Measurements from ENCODE around the gene PIBF1.
"Not testable (repeated sequence)": the region's sequence is repeated elsewhere in the genome, so short reads cannot be mapped to it uniquely, and the experiment has no call there.

Gene PIBF1

GRCh38 chr13:72853000-72853399, 71.1 kb downstream of the PIBF1 start:
- H3K9me3 ChIP-seq (ENCODE audit: control insufficient read depth, low read length), result no peaks in the 10 kb centered on the region
- H3K4me3 ChIP-seq (ENCODE audit: extremely low read depth, insufficient read depth, low read length, poor library complexity, severe bottlenecking), result no peak overlapping the region
- WGBS, 2 experiments (ENCODE audit: insufficient coverage in 2 of 2), result 88 to 90% methylated on average over 1 of the region's 1 CpG
- no peak overlapping the region for H3K27ac ChIP-seq (ENCODE audit: low read depth, low read length, severe bottlenecking)
- no peaks in the 10 kb centered on the region for H3K4me1 ChIP-seq (ENCODE audit: control insufficient read depth, insufficient read depth, low read length, poor library complexity, severe bottlenecking)
- H3K36me3 ChIP-seq (ENCODE audit: control insufficient read depth, insufficient read depth, low read length), result peaks cover 28% of the 10 kb centered on the region

DNA sequence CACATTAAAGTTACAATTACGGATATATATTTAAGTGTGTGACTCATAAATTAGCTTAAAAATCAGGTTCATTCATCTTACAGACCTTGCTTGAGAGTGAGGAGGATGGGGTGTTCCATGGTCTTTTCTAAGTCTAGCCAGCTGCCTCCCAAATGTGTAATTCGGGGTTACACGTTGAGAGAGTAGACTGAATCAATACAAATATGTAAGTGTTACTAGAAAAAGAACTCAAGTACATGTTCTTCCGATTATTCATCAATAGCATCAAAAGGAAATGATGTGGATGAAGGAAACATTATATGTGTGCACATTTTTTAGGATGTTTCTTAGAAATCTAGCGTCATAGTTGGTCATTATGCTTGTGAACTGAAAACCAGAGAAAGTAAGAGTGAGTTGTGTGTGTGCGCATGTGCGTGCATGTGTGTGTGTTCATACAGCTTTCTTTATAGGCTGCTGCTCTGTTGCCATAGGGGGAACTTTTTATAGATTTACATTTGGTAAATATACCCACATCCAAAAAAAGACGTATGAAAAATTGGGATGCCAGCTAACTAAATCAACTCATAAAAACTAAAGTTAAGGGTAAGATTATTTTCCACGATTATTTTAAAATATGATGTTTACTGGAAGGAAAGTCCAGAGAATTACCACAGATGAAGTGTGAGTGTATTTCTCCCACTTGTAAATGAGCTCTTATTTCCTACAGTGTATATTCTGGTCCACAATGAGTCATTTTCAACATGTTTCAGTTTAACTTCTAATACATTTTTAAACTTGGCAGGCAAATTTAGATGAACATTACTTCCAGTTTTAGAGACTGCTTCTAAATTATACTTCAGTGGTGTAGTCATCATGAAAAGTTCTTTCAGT, 82.4 kb downstream of the PIBF1 start:
- Histone ChIP-seq H3K4me3 (ENCODE audit: extremely low read depth, insufficient read depth, low read length, poor library complexity, severe bottlenecking) (no peak overlapping the region), H3K27ac (ENCODE audit: low read depth, low read length, severe bottlenecking) (no peak overlapping the region), H3K9me3 (ENCODE audit: control insufficient read depth, low read length) (no peaks in the 10 kb centered on the region), H3K36me3 (ENCODE audit: control insufficient read depth, insufficient read depth, low read length) (peaks cover 14% of the 10 kb centered on the region), H3K4me1 (ENCODE audit: control insufficient read depth, insufficient read depth, low read length, poor library complexity, severe bottlenecking) (no peaks in the 10 kb centered on the region)
- 82 to 100% methylated on average over 1 to 2 of the region's 9 CpGs for WGBS, 2 experiments (ENCODE audit: insufficient coverage in 2 of 2)

DNA sequence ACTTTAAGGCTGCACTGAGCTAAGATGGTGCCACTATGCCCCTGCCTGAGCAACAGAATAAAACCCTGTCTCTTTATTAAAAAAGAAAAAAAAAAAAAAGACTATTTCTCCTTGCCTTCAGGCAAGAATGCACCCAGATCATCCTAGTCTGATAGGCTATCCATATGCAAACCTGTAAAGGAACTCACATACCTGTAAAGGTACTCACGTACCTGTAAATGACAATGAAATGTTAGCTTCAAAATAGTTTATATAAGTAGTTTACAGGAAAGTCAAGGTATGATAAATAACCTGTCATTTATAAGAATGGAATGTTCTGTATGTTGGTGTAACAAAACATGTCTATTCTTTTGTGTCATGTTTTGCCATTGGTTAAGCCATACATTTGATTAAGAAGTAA, 86.3 kb downstream of the PIBF1 start:
- Histone ChIP-seq H3K27ac (ENCODE audit: low read depth, low read length, severe bottlenecking) (no peak overlapping the region), H3K9me3 (ENCODE audit: control insufficient read depth, low read length) (no peaks in the 10 kb centered on the region), H3K36me3 (ENCODE audit: control insufficient read depth, insufficient read depth, low read length) (peaks cover 14% of the 10 kb centered on the region), H3K4me3 (ENCODE audit: extremely low read depth, insufficient read depth, low read length, poor library complexity, severe bottlenecking) (no peak overlapping the region), H3K4me1 (ENCODE audit: control insufficient read depth, insufficient read depth, low read length, poor library complexity, severe bottlenecking) (no peaks in the 10 kb centered on the region)
- WGBS, 2 experiments (ENCODE audit: insufficient coverage in 2 of 2), result no CpG with 5 or more reads among the region's 1 CpG

DNA sequence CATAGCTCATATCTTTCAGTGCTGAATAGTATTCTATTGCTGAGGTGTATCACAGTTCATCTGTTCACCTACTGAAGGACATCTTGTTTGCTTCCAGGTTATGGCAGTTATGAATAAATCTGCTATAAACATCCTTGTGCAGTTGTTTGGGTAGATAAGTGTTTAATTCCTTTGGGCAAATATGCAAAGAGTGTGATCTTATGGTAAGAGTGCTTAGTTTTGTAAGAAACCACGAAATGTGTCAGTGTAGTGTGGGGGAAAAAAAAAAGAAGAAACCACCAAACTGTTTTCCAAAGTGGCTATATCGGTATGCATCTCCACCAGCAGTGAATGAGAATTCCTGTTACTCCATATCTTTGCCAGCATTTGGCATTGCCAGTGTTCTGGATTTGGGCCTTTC, 93.3 kb downstream of the PIBF1 start:
- no peaks in the 10 kb centered on the region for H3K9me3 ChIP-seq (ENCODE audit: control insufficient read depth, low read length)
- no peaks in the 10 kb centered on the region for H3K4me1 ChIP-seq (ENCODE audit: control insufficient read depth, insufficient read depth, low read length, poor library complexity, severe bottlenecking)
- H3K36me3 ChIP-seq (ENCODE audit: control insufficient read depth, insufficient read depth, low read length), result no peaks in the 10 kb centered on the region
- no peak overlapping the region for H3K4me3 ChIP-seq (ENCODE audit: extremely low read depth, insufficient read depth, low read length, poor library complexity, severe bottlenecking)
- WGBS, 2 experiments (ENCODE audit: insufficient coverage in 2 of 2), result 100% methylated on average over 1 to 2 of the region's 2 CpGs
- no peak overlapping the region for H3K27ac ChIP-seq (ENCODE audit: low read depth, low read length, severe bottlenecking)

DNA sequence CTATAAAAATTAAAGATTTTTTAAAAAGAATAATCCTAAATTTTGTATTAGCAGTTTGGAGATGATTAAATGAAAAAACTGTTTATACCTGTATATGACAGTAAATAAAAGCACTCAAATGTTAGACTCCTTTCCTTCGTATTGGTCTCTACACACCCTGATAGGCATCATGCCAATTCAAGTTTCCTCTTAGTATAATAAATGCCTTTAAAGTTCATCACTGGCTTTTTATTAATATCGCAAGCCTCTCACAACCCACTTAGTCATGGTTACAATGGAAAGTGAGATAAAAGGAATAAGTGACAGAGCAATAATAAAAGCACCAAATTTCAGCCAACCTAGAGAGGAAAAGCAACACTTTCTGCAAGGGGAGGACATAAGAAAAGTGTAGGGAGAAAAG, 102.2 kb downstream of the PIBF1 start:
- H3K4me3 ChIP-seq (ENCODE audit: extremely low read depth, insufficient read depth, low read length, poor library complexity, severe bottlenecking), result no peak overlapping the region
- H3K4me1 ChIP-seq (ENCODE audit: control insufficient read depth, insufficient read depth, low read length, poor library complexity, severe bottlenecking), result no peaks in the 10 kb centered on the region
- WGBS, 2 experiments (ENCODE audit: insufficient coverage in 2 of 2), result 100% methylated on average over 1 of the region's 2 CpGs; no CpG with 5 or more reads in 1 of the 2 experiments
- no peaks in the 10 kb centered on the region for H3K36me3 ChIP-seq (ENCODE audit: control insufficient read depth, insufficient read depth, low read length)
- no peak overlapping the region for H3K27ac ChIP-seq (ENCODE audit: low read depth, low read length, severe bottlenecking)
- no peaks in the 10 kb centered on the region for H3K9me3 ChIP-seq (ENCODE audit: control insufficient read depth, low read length)

DNA sequence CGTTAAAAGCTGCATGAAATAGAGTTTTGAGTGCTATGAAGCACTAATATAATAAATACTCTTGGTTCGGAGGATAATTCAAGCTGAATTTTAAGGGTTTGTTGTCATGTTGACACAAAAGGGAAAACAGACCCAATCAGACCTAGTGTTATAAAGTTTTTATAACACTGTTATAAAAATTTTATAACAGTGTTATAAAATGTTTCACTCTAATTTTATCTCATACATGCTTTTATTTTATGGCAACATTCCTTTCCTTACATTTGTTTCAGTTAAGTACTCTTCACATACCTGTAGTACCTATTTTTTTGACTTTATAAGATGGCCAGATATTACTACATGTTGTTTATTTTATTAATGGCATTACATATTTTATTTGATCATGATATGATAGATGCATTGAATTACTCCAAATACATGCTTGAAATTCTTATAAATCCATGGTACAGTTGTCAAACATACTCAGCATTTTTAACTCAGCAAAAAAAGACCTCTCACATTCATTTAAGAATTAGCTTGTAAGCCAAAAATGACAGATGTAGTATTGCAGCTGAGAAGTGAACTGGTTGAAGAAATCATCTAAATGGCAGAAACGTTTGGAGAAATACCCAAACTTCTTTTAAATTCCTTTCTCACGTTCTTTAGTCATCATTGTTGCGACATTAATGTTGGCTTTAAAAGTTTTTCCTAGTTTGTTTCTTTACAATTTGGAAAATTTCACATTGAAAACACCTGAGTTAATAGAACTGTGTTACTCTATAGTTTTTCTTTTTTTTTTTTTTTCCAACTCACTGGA, 104.5 kb downstream of the PIBF1 start:
- Histone ChIP-seq H3K4me3 (ENCODE audit: extremely low read depth, insufficient read depth, low read length, poor library complexity, severe bottlenecking) (no peak overlapping the region), H3K36me3 (ENCODE audit: control insufficient read depth, insufficient read depth, low read length) (no peaks in the 10 kb centered on the region), H3K27ac (ENCODE audit: low read depth, low read length, severe bottlenecking) (no peak overlapping the region), H3K4me1 (ENCODE audit: control insufficient read depth, insufficient read depth, low read length, poor library complexity, severe bottlenecking) (no peaks in the 10 kb centered on the region), H3K9me3 (ENCODE audit: control insufficient read depth, low read length) (no peaks in the 10 kb centered on the region)
- WGBS, 2 experiments (ENCODE audit: insufficient coverage in 2 of 2), result 93% methylated on average over 2 of the region's 5 CpGs; no CpG with 5 or more reads in 1 of the 2 experiments

DNA sequence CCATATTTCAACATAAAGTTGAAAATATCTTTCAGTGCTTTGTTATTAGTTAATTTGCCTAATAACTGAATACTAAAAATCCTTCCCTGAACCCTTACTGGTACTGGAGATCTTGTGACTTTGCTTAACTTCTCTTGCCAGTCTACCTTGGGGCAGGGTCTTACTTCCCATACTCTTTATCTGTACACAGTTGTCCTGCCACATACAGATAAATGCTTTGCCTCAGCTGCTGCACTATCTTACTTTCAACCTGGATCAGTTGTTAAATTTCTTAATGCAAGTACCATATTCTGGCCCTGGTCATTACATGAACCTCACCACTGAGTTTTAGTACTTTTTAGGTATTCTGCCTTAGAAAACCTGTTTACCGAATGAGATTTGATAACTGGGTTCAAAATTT, 107.6 kb downstream of the PIBF1 start:
- no CpG with 5 or more reads among the region's 1 CpG for WGBS, 2 experiments (ENCODE audit: insufficient coverage in 2 of 2)
- Histone ChIP-seq H3K36me3 (ENCODE audit: control insufficient read depth, insufficient read depth, low read length) (no peaks in the 10 kb centered on the region), H3K27ac (ENCODE audit: low read depth, low read length, severe bottlenecking) (no peak overlapping the region), H3K4me3 (ENCODE audit: extremely low read depth, insufficient read depth, low read length, poor library complexity, severe bottlenecking) (no peak overlapping the region), H3K9me3 (ENCODE audit: control insufficient read depth, low read length) (no peaks in the 10 kb centered on the region), H3K4me1 (ENCODE audit: control insufficient read depth, insufficient read depth, low read length, poor library complexity, severe bottlenecking) (no peaks in the 10 kb centered on the region)

GRCh38 chr13:72890546-72890945, 108.6 kb downstream of the PIBF1 start:
- no CpG with 5 or more reads among the region's 2 CpGs for WGBS, 2 experiments (ENCODE audit: insufficient coverage in 2 of 2)
- Histone ChIP-seq H3K4me3 (ENCODE audit: extremely low read depth, insufficient read depth, low read length, poor library complexity, severe bottlenecking) (no peak overlapping the region), H3K36me3 (ENCODE audit: control insufficient read depth, insufficient read depth, low read length) (peaks cover 2% of the 10 kb centered on the region), H3K4me1 (ENCODE audit: control insufficient read depth, insufficient read depth, low read length, poor library complexity, severe bottlenecking) (no peaks in the 10 kb centered on the region), H3K9me3 (ENCODE audit: control insufficient read depth, low read length) (no peaks in the 10 kb centered on the region), H3K27ac (ENCODE audit: low read depth, low read length, severe bottlenecking) (no peak overlapping the region)

DNA sequence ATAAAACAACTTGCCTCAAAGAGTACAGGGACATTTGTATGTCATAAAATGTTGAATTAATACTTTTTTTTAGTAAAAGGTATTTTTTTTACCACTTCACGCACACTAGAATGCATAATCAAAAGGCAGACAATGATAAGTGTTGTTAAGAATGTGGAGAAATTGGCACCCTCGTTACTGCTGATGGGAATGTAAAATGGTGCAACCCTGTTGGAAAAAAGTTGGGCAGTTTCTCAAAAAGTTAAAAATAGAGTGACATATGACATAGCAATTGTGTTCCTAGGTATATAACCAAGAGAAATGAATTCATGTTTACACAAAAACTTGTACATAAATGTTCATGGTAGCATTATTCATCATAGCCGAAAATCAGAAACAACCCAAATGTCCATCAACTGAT, 109.5 kb downstream of the PIBF1 start:
- Histone ChIP-seq H3K27ac (ENCODE audit: low read depth, low read length, severe bottlenecking) (no peak overlapping the region), H3K9me3 (ENCODE audit: control insufficient read depth, low read length) (peaks cover 4% of the 10 kb centered on the region), H3K36me3 (ENCODE audit: control insufficient read depth, insufficient read depth, low read length) (peaks cover 9% of the 10 kb centered on the region), H3K4me1 (ENCODE audit: control insufficient read depth, insufficient read depth, low read length, poor library complexity, severe bottlenecking) (no peaks in the 10 kb centered on the region), H3K4me3 (ENCODE audit: extremely low read depth, insufficient read depth, low read length, poor library complexity, severe bottlenecking) (no peak overlapping the region)
- 100% methylated on average over 1 of the region's 3 CpGs for WGBS, 2 experiments (ENCODE audit: insufficient coverage in 2 of 2)

- H3K27ac ChIP-seq (ENCODE audit: low read depth, low read length, severe bottlenecking), result no peak overlapping the region
- 92 to 100% methylated on average over 3 to 4 of the region's 4 CpGs for WGBS, 2 experiments (ENCODE audit: insufficient coverage in 2 of 2)
- no peak overlapping the region for H3K4me3 ChIP-seq (ENCODE audit: extremely low read depth, insufficient read depth, low read length, poor library complexity, severe bottlenecking)
- H3K4me1 ChIP-seq (ENCODE audit: control insufficient read depth, insufficient read depth, low read length, poor library complexity, severe bottlenecking), result no peaks in the 10 kb centered on the region
- peaks cover 4% of the 10 kb centered on the region for H3K9me3 ChIP-seq (ENCODE audit: control insufficient read depth, low read length)
- peaks cover 18% of the 10 kb centered on the region for H3K36me3 ChIP-seq (ENCODE audit: control insufficient read depth, insufficient read depth, low read length)
Observed at GRCh38 chr13:72896869-72897268, 114.9 kb downstream of the PIBF1 start.

- H3K27ac ChIP-seq (ENCODE audit: low read depth, low read length, severe bottlenecking); H3K4me1 ChIP-seq (ENCODE audit: control insufficient read depth, insufficient read depth, low read length, poor library complexity, severe bottlenecking); H3K4me3 ChIP-seq (ENCODE audit: extremely low read depth, insufficient read depth, low read length, poor library complexity, severe bottlenecking); H3K36me3 ChIP-seq (ENCODE audit: control insufficient read depth, insufficient read depth, low read length); H3K9me3 ChIP-seq (ENCODE audit: control insufficient read depth, low read length): not testable (repeated sequence)
- WGBS, 2 experiments (ENCODE audit: insufficient coverage in 2 of 2), result 100% methylated on average over 3 to 4 of the region's 7 CpGs
Observed at GRCh38 chr13:72901546-72901945, 119.6 kb downstream of the PIBF1 start.
